HEK293 (cell line): ENCODE results near the gene SEPTIN2.
A peak's percentile ranks its signal among the peaks of the same experiment; 100 is the strongest.

Experiments used
- CTCF ChIA-PET: fragments of 350-600 bp; formaldehyde crosslinking; extraction: SDS; loops from one replicate; lab custom pipeline; 2021; ENCODE audit warnings: antibody characterized with exemption; lab: Yijun Ruan, JAX
- POLR2A ChIA-PET: fragments of 300-600 bp; formaldehyde crosslinking; extraction: SDS; loops from one replicate; lab custom pipeline; 2020; ENCODE audit warnings: antibody characterized with exemption, inconsistent platforms; lab: Yijun Ruan, JAX
- H3K27ac ChIP-seq: fragments of 200-500 bp; sonication (Bioruptor generic); 2 replicates; pipeline ENCODE4 v1.5.1; 2014; ENCODE audit warnings: low read depth, low read length, control low read depth, inconsistent platforms; ENCODE audit errors: extremely low read depth
- H3K36me3 ChIP-seq, 2 experiments: fragments of 200-500 bp in 1 of 2; sonication (Bioruptor generic) in 1 of 2; 1 replicate in 1 of 2; 2 replicates in 1 of 2; pipeline ENCODE4 v1.5.1; 2014 to 2017; ENCODE audit warnings: inconsistent platforms in 2 of 2, low read length in 2 of 2; ENCODE audit not compliant: control insufficient read depth in 2 of 2, insufficient read depth in 1 of 2
- H3K4me1 ChIP-seq: fragments of 200-500 bp; sonication (Bioruptor generic); 2 replicates; pipeline ENCODE4 v1.5.1; 2014; ENCODE audit warnings: mild to moderate bottlenecking, low read length, inconsistent platforms; ENCODE audit not compliant: control insufficient read depth, insufficient read depth
- H3K4me3 ChIP-seq: 2 replicates; pipeline ENCODE4 v1.5.1; 2011; ENCODE audit warnings: low read depth, mild to moderate bottlenecking, control low read depth, low read length, moderate library complexity
- H3K9me3 ChIP-seq: fragments of 200-500 bp; sonication (Bioruptor generic); 2 replicates; pipeline ENCODE4 v1.5.1; 2014; ENCODE audit warnings: low read depth, low read length, inconsistent platforms; ENCODE audit not compliant: control insufficient read depth, insufficient read depth
- BCL6B ChIP-seq: fragments of 450-650 bp; formaldehyde crosslinking; IDR thresholded peaks from 2 replicates; pipeline ENCODE4 v1.5.1; 2017; ENCODE audit warnings: missing biosample characterization, missing genetic modification characterization
- INSM2 ChIP-seq: fragments of 450-650 bp; formaldehyde crosslinking; IDR thresholded peaks from 2 replicates; pipeline ENCODE4 v1.5.1; 2016; ENCODE audit warnings: missing biosample characterization, missing genetic modification characterization
- KLF17 ChIP-seq: fragments of 450-650 bp; formaldehyde crosslinking; IDR thresholded peaks from 2 replicates; pipeline ENCODE4 v1.5.1; 2016; ENCODE audit warnings: missing biosample characterization, missing genetic modification characterization
- RBAK ChIP-seq: fragments of 450-650 bp; formaldehyde crosslinking; IDR thresholded peaks from 2 replicates; pipeline ENCODE4 v1.5.1; 2016; ENCODE audit warnings: missing biosample characterization, missing genetic modification characterization
- ZNF132 ChIP-seq: fragments of 450-650 bp; formaldehyde crosslinking; IDR thresholded peaks from 2 replicates; pipeline ENCODE4 v1.5.1; 2017; ENCODE audit warnings: missing biosample characterization, missing genetic modification characterization, borderline replicate concordance
- ZNF221 ChIP-seq: fragments of 450-650 bp; formaldehyde crosslinking; IDR thresholded peaks from 2 replicates; pipeline ENCODE4 v1.5.1; 2017; ENCODE audit warnings: missing biosample characterization, missing genetic modification characterization, borderline replicate concordance
- ZNF239 ChIP-seq: fragments of 450-650 bp; formaldehyde crosslinking; IDR thresholded peaks from 2 replicates; pipeline ENCODE4 v1.5.1; 2016; ENCODE audit warnings: missing biosample characterization, missing genetic modification characterization
- ZNF248 ChIP-seq: fragments of 450-650 bp; formaldehyde crosslinking; IDR thresholded peaks from 2 replicates; pipeline ENCODE4 v1.5.1; 2017; ENCODE audit warnings: missing biosample characterization, missing genetic modification characterization
- ZNF394 ChIP-seq: fragments of 450-650 bp; formaldehyde crosslinking; IDR thresholded peaks from 2 replicates; pipeline ENCODE4 v1.5.1; 2016; ENCODE audit warnings: missing biosample characterization, missing genetic modification characterization, mild to moderate bottlenecking, moderate library complexity, borderline replicate concordance
- ZNF423 ChIP-seq: fragments of 450-650 bp; formaldehyde crosslinking; IDR thresholded peaks from 2 replicates; pipeline ENCODE4 v1.5.1; 2016; ENCODE audit warnings: missing biosample characterization, missing genetic modification characterization
- ZNF518A ChIP-seq: fragments of 450-650 bp; formaldehyde crosslinking; conservative IDR thresholded peaks from 2 replicates; pipeline ENCODE4 v1.5.1; 2016; ENCODE audit warnings: low read depth, missing biosample characterization, missing genetic modification characterization
- ZNF571 ChIP-seq: fragments of 450-650 bp; formaldehyde crosslinking; IDR thresholded peaks from 2 replicates; pipeline ENCODE4 v1.5.0; 2017; ENCODE audit warnings: missing biosample characterization, missing genetic modification characterization
- ZNF596 ChIP-seq: fragments of 450-650 bp; IDR thresholded peaks from 2 replicates; pipeline ENCODE4 v1.5.0; 2018; ENCODE audit warnings: missing biosample characterization, mild to moderate bottlenecking, missing genetic modification characterization, moderate library complexity
- ZNF670 ChIP-seq: fragments of 450-650 bp; formaldehyde crosslinking; IDR thresholded peaks from 2 replicates; pipeline ENCODE4 v1.5.1; 2016; ENCODE audit warnings: missing biosample characterization, missing genetic modification characterization, low read depth
- ZNF76 ChIP-seq: fragments of 450-650 bp; formaldehyde crosslinking; IDR thresholded peaks from 2 replicates; pipeline ENCODE4; 2016; ENCODE audit warnings: low read depth, missing biosample characterization, missing genetic modification characterization, borderline replicate concordance
- ZSCAN30 ChIP-seq: fragments of 450-650 bp; IDR thresholded peaks from 2 replicates; pipeline ENCODE4 v1.5.1; 2018; ENCODE audit warnings: missing biosample characterization, mild to moderate bottlenecking, missing genetic modification characterization, moderate library complexity
- ZSCAN5A ChIP-seq: fragments of 450-650 bp; formaldehyde crosslinking; IDR thresholded peaks from 2 replicates; pipeline ENCODE4 v1.5.1; 2016; ENCODE audit warnings: missing biosample characterization, missing genetic modification characterization

SEPTIN2 gene

GRCh38 chr2:241312082-241312481 is 3.6 kb upstream of the SEPTIN2 start:
- Histone ChIP-seq H3K9me3 (no peaks in the 10 kb centered on the region), H3K27ac (no peak overlapping the region), H3K4me3 (no peak overlapping the region), H3K36me3 (peaks cover 0 to 15% of the 10 kb centered on the region in 2 experiments; a peak in 1 of 3 replicates), H3K4me1 (peaks cover 18% of the 10 kb centered on the region)
- POLR2A ChIA-PET: interaction anchor here (0.5 kb wide), 1 partner anchor 204 kb away, joined by 3 read pairs; no protein-coding TSS in a partner anchor
- no peak for TF ChIP-seq ZSCAN30
- peak; percentile 69 for TF ChIP-seq BCL6B (tag by site-specific recombination)
- TF ChIP-seq ZNF670: no peak
- TF ChIP-seq ZNF423: no peak
- no peak for TF ChIP-seq KLF17 (tag by site-specific recombination)
- TF ChIP-seq ZNF518A (tag by site-specific recombination): no peak
- CTCF ChIA-PET: interaction anchor here (0.9 kb wide), 1 partner anchor 16 kb away, joined by 3 read pairs; no protein-coding TSS in a partner anchor

GRCh38 chr2:241313543-241314095 is 2.1 kb upstream of the SEPTIN2 start:
- CTCF ChIA-PET: interaction anchor here (0.9 to 1.1 kb wide), 2 partner anchors 26 to 33 kb away, joined by 3 to 4 read pairs; no protein-coding TSS in a partner anchor
- no peak overlapping the region for H3K27ac ChIP-seq
- peaks cover 0 to 19% of the 10 kb centered on the region in 2 experiments; a peak in 1 of 3 replicates for H3K36me3 ChIP-seq
- TF ChIP-seq RBAK (tag by site-specific recombination): no peak
- TF ChIP-seq, all 188 proteins: peak for 0
- H3K4me3 ChIP-seq: no peak overlapping the region
- POLR2A ChIA-PET: interaction anchor here (1.7 to 3.2 kb wide), 2 partner anchors 11 to 24 kb away, joined by 12 to 21 read pairs; no protein-coding TSS in a partner anchor
- peaks cover 23% of the 10 kb centered on the region for H3K4me1 ChIP-seq
- H3K9me3 ChIP-seq: no peaks in the 10 kb centered on the region

GRCh38 chr2:241314226-241315092 is 1.3 kb upstream of the SEPTIN2 start:
- Histone ChIP-seq H3K36me3 (peaks cover 2 to 18% of the 10 kb centered on the region in 2 experiments; a peak in 2 of 3 replicates), H3K27ac (peak overlapping the region; percentile 99), H3K4me3 (peak overlapping the region; percentile 94), H3K9me3 (no peaks in the 10 kb centered on the region), H3K4me1 (peaks cover 23% of the 10 kb centered on the region)
- ChIA-PET CTCF (interaction anchor here (0.7 to 1.1 kb wide), 6 partner anchors 10 to 315 kb away, joined by 3 to 4 read pairs (median 4); no protein-coding TSS in a partner anchor), POLR2A (interaction anchor here (0.6 to 3.2 kb wide), 15 partner anchors 8 to 773 kb away, joined by 3 to 21 read pairs (median 5); partner anchors contain the start of genes DTYMK and PASK)
- TF ChIP-seq ZNF76 (tag by site-specific recombination) (no peak), ZNF248 (tag by site-specific recombination) (no peak), ZNF239 (tag by site-specific recombination) (no peak), ZNF596 (tag by site-specific recombination) (peak; percentile 45; the same call in 1 of the 2 replicates), ZNF571 (no peak), ZNF394 (tag by site-specific recombination) (no peak), ZNF221 (tag by site-specific recombination) (no peak), ZNF132 (tag by site-specific recombination) (no peak), ZSCAN5A (tag by site-specific recombination) (0 out of 2 replicates have a peak, but pooled peaks have one; percentile 27), INSM2 (tag by site-specific recombination) (0 out of 2 replicates have a peak, but pooled peaks have one; percentile 15)
